Measurements from ENCODE around the gene CELSR2.

The CELSR2 gene

DNA sequence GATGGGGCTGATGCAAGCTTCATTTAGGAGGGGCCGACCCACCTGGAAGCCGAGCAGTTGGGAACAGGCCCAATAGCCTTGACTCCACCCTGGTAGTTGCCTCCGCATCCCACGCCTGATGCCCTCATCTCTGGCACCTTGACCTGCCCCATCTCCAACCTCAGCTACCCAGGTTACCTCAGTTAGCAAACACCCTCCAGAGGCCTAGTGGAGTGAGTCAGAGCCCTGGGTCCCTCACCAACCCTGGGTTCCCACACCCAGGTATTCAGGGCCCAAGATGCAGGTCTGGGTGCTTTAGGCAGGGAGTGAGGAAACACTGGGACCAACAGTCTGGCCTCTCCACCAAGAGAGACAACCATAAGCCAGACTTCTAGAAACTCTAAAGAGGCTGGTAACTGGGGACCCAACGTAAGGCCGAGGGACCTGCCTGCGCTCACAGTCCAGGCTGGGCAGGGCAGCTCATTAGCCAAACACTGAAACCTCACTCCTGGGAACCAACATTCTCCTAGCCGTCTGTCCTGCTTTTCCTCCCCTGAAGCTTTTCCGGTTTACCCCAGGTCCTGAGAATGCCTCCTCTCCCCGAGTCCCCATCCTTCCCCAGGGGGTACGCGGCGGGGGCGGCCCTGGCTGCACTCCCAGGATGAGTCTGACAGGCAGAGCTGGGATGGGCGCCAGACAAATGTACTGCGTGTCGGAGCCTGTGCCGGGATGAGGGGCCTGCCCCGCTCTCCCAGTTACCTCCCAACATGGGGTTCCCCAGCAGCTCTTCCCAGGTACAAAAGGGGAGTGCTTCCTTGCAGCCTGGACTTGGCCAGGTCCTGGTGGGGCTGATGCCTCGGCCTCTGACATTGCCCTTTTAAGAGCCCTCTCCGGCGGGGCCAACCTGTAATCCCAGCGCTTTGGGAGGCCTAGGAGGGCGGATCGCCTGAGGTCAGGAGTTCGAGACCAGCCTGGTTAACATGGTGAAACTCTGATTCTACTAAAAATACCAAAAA, 8.9 kb upstream of the CELSR2 start:
- H3K4me3 ChIP-seq (replicated peaks in 1 of 2; ENCODE audit: low read depth in 2 of 2, low read length in 2 of 2): no peak overlapping the region
- DNase-seq (ENCODE audit: low read depth in 2 of 2): peak; percentile 71 to 72
- TF ChIP-seq, protein P1, sequence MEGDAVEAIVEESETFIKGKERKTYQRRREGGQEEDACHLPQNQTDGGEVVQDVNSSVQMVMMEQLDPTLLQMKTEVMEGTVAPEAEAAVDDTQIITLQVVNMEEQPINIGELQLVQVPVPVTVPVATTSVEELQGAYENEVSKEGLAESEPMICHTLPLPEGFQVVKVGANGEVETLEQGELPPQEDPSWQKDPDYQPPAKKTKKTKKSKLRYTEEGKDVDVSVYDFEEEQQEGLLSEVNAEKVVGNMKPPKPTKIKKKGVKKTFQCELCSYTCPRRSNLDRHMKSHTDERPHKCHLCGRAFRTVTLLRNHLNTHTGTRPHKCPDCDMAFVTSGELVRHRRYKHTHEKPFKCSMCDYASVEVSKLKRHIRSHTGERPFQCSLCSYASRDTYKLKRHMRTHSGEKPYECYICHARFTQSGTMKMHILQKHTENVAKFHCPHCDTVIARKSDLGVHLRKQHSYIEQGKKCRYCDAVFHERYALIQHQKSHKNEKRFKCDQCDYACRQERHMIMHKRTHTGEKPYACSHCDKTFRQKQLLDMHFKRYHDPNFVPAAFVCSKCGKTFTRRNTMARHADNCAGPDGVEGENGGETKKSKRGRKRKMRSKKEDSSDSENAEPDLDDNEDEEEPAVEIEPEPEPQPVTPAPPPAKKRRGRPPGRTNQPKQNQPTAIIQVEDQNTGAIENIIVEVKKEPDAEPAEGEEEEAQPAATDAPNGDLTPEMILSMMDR (IDR thresholded peaks at IDR 0.05; ENCODE audit: low read depth, low read length): no peak

DNA sequence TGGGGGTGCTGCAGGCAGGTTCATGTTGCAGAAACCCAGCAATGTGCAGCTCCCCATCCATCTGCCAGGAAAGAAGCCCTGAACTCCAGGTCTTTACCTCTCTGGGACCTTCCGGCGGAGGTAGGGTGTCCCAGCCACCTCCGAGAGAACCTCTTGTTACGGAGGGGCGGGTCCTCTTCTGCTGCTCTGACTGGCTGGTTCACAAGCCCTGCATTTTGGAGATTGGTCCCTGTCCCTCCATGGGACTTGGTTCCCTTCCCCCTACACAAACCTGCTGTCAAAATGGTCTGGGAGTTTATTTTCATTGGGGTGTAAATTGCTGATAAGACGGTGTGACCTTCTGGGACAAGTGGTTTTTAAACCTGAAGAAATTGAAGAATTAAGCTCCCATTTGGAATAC, 8.0 kb upstream of the CELSR2 start:
- TF ChIP-seq, protein P1 (IDR thresholded peaks at IDR 0.05; ENCODE audit: low read depth, low read length): no peak
- no peak overlapping the region for H3K4me3 ChIP-seq (replicated peaks in 1 of 2; ENCODE audit: low read depth in 2 of 2, low read length in 2 of 2)
- no peak for DNase-seq (ENCODE audit: low read depth in 2 of 2)

DNA sequence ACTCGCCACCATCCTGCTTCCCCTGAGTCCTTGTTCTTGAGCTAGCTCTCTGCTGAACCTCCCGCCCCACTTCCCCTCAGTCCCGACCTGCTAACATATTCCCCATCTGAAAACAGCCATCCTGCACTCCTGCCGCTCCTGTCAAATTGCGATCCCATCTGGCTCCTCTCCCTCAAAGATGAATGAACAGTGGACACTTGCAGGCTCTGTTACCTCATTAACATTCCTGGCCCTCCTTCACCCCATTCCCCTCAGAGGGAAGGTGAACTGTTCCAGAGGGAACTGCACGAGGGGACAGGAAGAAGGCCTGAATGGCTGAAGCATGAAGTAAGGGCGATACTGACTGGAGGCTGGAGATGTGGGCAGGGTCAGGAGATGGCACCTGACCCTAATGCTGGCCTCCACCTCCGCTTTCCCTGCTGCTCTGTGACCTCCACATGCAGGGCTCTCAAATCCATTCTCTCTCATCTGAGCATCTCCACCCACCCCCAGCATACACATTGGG, 7.4 kb upstream of the CELSR2 start:
- no peak overlapping the region for H3K4me3 ChIP-seq (replicated peaks in 1 of 2; ENCODE audit: low read depth in 2 of 2, low read length in 2 of 2)
- DNase-seq (ENCODE audit: low read depth in 2 of 2): peak in 1 of 2 donors; percentile 4
- TF ChIP-seq, protein P1 (IDR thresholded peaks at IDR 0.05; ENCODE audit: low read depth, low read length): no peak

DNA sequence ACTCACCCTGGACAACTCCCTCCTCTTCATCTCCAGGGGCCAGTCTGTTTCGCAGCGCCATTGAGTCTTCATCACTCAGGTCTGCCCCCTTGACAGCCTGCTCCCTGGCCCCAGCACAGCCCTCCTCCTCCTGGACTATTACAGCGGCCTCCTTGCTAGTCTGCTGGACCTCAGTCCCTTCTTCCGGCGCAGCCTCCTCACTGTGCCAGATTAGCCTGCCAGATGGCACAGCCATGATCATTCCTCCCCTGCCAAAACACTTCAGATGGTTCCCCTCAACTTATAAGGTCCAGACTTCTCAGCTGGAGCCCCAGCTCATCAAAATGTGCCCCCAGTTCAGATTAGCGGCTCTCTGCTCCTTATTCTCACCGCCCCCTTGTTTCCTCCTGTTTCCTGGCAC, 7.0 kb upstream of the CELSR2 start:
- no peak overlapping the region for H3K4me3 ChIP-seq (replicated peaks in 1 of 2; ENCODE audit: low read depth in 2 of 2, low read length in 2 of 2)
- peak; percentile 7 to 72 for DNase-seq (ENCODE audit: low read depth in 2 of 2)
- TF ChIP-seq, protein P1 (IDR thresholded peaks at IDR 0.05; ENCODE audit: low read depth, low read length): no peak

DNA sequence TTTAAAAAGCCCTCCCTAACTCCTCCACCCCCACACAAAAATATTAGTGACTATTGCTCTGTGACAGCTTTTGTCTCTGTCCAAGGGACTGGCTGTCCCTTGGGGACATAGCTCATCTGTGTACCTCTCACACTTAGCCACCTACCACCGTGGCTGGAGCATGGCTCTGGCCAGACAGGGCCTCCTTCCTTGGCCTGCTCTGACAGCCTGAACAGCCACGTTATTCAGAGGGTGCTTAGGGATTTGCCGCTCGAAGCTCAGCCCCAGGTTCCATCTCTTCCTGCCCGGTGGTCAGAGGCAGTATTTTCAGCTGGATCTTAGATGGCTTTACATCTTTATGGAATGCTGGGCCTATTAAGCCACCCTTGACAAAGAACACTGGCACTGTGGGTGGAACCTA, 6.1 kb upstream of the CELSR2 start:
- no peak overlapping the region for H3K4me3 ChIP-seq (replicated peaks in 1 of 2; ENCODE audit: low read depth in 2 of 2, low read length in 2 of 2)
- TF ChIP-seq, protein P1 (IDR thresholded peaks at IDR 0.05; ENCODE audit: low read depth, low read length): no peak
- no peak for DNase-seq (ENCODE audit: low read depth in 2 of 2)

DNA sequence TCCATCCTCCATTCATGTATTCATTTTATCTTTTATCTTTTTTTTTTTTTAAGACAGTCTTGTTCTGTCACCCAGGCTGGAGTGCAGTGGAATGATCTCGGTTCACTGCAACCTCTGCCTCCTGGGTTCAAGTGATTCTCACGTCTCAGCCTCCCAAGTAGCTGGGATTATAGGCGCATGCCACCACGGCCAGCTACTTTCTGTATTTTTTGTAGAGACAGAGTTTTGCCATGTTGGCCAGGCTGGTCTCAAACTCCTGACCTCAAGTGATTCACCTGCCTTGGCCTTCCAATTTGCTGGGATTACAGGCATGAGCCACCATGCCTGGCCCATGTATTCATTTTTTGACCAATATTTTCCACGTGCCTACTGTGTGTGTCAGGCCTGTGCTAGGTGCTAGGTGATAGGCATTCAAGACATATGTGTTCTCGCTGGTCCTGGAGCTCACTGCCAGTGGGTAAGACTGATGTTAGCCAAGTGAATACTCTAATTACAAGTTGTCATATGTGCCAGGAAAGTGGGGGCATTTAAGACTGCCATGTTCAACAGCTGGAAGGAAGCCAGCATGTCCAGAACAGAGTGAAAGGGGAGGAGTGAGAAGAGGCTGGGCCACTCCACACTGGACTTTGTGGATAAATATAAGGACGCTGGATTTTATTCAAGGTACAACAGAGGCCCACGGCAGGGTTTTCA, 5.3 kb upstream of the CELSR2 start:
- TF ChIP-seq, protein P1 (IDR thresholded peaks at IDR 0.05; ENCODE audit: low read depth, low read length): no peak
- DNase-seq (ENCODE audit: low read depth in 2 of 2): no peak
- H3K4me3 ChIP-seq (replicated peaks in 1 of 2; ENCODE audit: low read depth in 2 of 2, low read length in 2 of 2): no peak overlapping the region

All from cardiac fibroblast (primary cell).